K562 (cell line): ENCODE data around the gene MIER2. TPM values are rescaled to one million over a fixed set of nuclear protein-coding genes. Genes with fewer than 3 reads are reported as not detected.

Source experiments
- CSDE1 ChIP-seq, 2 experiments: fragments of 450-650 bp; IDR thresholded peaks; 2 replicates each; pipeline ENCODE4 v1.6.1; 2016; ENCODE audit warnings: mild to moderate bottlenecking in 1 of 2
- EZH2 ChIP-seq: IDR thresholded peaks from 2 replicates; pipeline ENCODE4 v1.6.1; 2012; ENCODE audit warnings: low read depth, mild to moderate bottlenecking, inconsistent platforms, low read length, borderline replicate concordance
- GABPB1 ChIP-seq: sonication (generic); formaldehyde crosslinking; IDR thresholded peaks from 2 replicates; pipeline ENCODE4 v1.8.0; 2022; ENCODE audit warnings: mild to moderate bottlenecking, missing genetic modification reagents
- REST ChIP-seq, 2 experiments: fragments of 450-650 bp; formaldehyde crosslinking in 1 of 2; IDR thresholded peaks; 2 replicates each; pipeline versions ENCODE4 v1.4.0 to v1.6.1; 2014 to 2020; ENCODE audit warnings: mild to moderate bottlenecking in 2 of 2, borderline replicate concordance in 1 of 2, low read depth in 1 of 2
- RREB1 ChIP-seq: fragments of 250-450 bp; sonication (Bioruptor Pico); IDR thresholded peaks from 2 replicates; pipeline ENCODE4 v1.4.0; 2020
- SMARCC2 ChIP-seq: fragments of 450-650 bp; IDR thresholded peaks from 2 replicates; pipeline ENCODE4 v1.6.1; 2017; ENCODE audit warnings: antibody characterized with exemption, moderate library complexity, mild to moderate bottlenecking, low read depth
- STAG1 ChIP-seq: sonication (generic); formaldehyde crosslinking; IDR thresholded peaks from 2 replicates; pipeline ENCODE4 v1.5.0; 2020; ENCODE audit warnings: missing genetic modification reagents, borderline replicate concordance
- polyA plus RNA-seq, 8 experiments: library from polyadenylated mRNA; depleted of rRNA in 4 of 8; stranded (reverse) in 5 of 8; unstranded in 3 of 8; fragments of >200 nt; fragmentation: Nextera tagmentation in 2 of 8; fragmentation: Illumina TruSeq in 1 of 8; extraction: Ambion mirVana in 2 of 8; extraction: Trizol in 1 of 8; gene quantifications; 2 replicates each; pipeline versions ENCODE4 v1.2.1 to v1.2.3, GENCODE V29; 2011 to 2014; ENCODE audit warnings: inconsistent platforms in 1 of 8, missing spikeins in 1 of 8
- total RNA-seq, 7 experiments: library from RNA; depleted of rRNA in 6 of 7; stranded (reverse); fragments of >200 nt in 6 of 7; fragmentation: Illumina TruSeq in 2 of 7; extraction: Trizol in 2 of 7; gene quantifications; 2 replicates each; pipeline versions ENCODE4 v1.2.1 to v1.2.3, GENCODE V29; 2011 to 2021; ENCODE audit warnings: low replicate concordance in 1 of 7
- TF ChIP-seq, protein P1 (sequence below), 2 experiments: fragments of 450-650 bp; conservative IDR thresholded peaks; 2 replicates each; pipeline ENCODE4 v1.6.1; 2017; ENCODE audit warnings: mild to moderate bottlenecking in 2 of 2, moderate library complexity in 2 of 2

The MIER2 gene
- total and polyA plus RNA-seq, 9 of the 15 experiments (the other 6 are each of a cell fraction or from before 2014, with no cell fraction given) = 0.46 to 34.7 (median 15.6) TPM

- TF ChIP-seq RREB1 (CRISPR knock-in tag) (no peak), REST (IDR thresholded peaks at IDR 0.05; ENCODE audit: borderline replicate concordance) (peak; percentile 16; the same call in 1 of the 2 replicates), REST (CRISPR knock-in tag; IDR thresholded peaks at IDR 0.05; ENCODE audit: low read depth) (no peak), STAG1 (CRISPR knock-in tag) (no peak), GABPB1 (CRISPR knock-in tag) (no peak), EZH2 (no peak), CSDE1 (IDR thresholded peaks at IDR 0.05) (no peak), SMARCC2 (no peak)
- TF ChIP-seq, protein P1, sequence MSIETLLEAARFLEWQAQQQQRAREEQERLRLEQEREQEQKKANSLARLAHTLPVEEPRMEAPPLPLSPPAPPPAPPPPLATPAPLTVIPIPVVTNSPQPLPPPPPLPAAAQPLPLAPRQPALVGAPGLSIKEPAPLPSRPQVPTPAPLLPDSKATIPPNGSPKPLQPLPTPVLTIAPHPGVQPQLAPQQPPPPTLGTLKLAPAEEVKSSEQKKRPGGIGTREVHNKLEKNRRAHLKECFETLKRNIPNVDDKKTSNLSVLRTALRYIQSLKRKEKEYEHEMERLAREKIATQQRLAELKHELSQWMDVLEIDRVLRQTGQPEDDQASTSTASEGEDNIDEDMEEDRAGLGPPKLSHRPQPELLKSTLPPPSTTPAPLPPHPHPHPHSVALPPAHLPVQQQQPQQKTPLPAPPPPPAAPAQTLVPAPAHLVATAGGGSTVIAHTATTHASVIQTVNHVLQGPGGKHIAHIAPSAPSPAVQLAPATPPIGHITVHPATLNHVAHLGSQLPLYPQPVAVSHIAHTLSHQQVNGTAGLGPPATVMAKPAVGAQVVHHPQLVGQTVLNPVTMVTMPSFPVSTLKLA (conservative IDR thresholded peaks at IDR 0.05) = no peak
These were observed 39.6 kb upstream of the MIER2 start (continued) for GRCh38 chr19:383922-384798.
